Measurements from ENCODE around the gene SNX32. TPM values are rescaled to one million over a fixed set of nuclear protein-coding genes. Genes with fewer than 3 reads are reported as not detected.
"Not testable (repeated sequence)": the region's sequence is repeated elsewhere in the genome, so short reads cannot be mapped to it uniquely, and the experiment has no call there.

SNX32 gene
- total and polyA plus RNA-seq, 3 experiments from 2014 or later = 0.77 to 2.8 (median 2.0) TPM

- ChIA-PET CTCF (interaction anchor here (0.7 to 21.9 kb wide), 25 partner anchors 8 to 709 kb away, joined by 3 to 560 read pairs (median 5); partner anchors contain the start of genes AP5B1, C11orf68, CAPN1 and CFL1), POLR2A (interaction anchor here (0.8 to 6.0 kb wide), 19 partner anchors 9 to 377 kb away, joined by 3 to 140 read pairs (median 4); partner anchors contain the start of genes BANF1, C11orf68, CFL1 and CTSW)
- H3K4me3 Mint-ChIP-seq = peak overlapping the region; percentile 78 to 92 (median 89)
- Histone ChIP-seq H3K27me3 (ENCODE audit: insufficient read depth, low read length, poor library complexity, severe bottlenecking) (no peaks in the 10 kb centered on the region), H3K36me3 (ENCODE audit: insufficient read depth, low read length) (no peaks in the 10 kb centered on the region), H3K27ac (ENCODE audit: low read depth, low read length) (peak overlapping the region; percentile 87), H3K4me1 (ENCODE audit: insufficient read depth, low read length) (peaks cover 55% of the 10 kb centered on the region), H3K9me3 (ENCODE audit: low read length) (no peaks in the 10 kb centered on the region), H3K4me3 (ENCODE audit: low read length) (peak overlapping the region; percentile 74)
- DNase-seq = peak in 1 of 5 donors; percentile 15
- H3K27me3 Mint-ChIP-seq = no peaks in the 10 kb centered on the region
- H3K9me3 Mint-ChIP-seq = no peaks in the 10 kb centered on the region
- peaks cover 62 to 70% (median 67%) of the 10 kb centered on the region in 3 donors for H3K4me1 Mint-ChIP-seq
- H3K36me3 Mint-ChIP-seq = peaks cover 0 to 12% (median 0%) of the 10 kb centered on the region in 3 donors
- H3K27ac Mint-ChIP-seq = peak overlapping the region; percentile 85 to 99 (median 92)
Observed at GRCh38 chr11:65891219-65892136, 57.7 kb downstream of the SNX32 start.

GRCh38 chr11:65892137-65892540, 58.4 kb downstream of the SNX32 start:
- H3K36me3 ChIP-seq (ENCODE audit: insufficient read depth, low read length); H3K9me3 ChIP-seq (ENCODE audit: low read length); H3K36me3 Mint-ChIP-seq; H3K27me3 ChIP-seq (ENCODE audit: insufficient read depth, low read length, poor library complexity, severe bottlenecking); H3K27me3 Mint-ChIP-seq; H3K9me3 Mint-ChIP-seq: not testable (repeated sequence)
- Mint-ChIP-seq H3K27ac (peak overlapping the region; percentile 85 to 99 (median 92)), H3K4me3 (peak overlapping the region; percentile 78 to 92 (median 89)), H3K4me1 (peaks cover 57 to 63% (median 60%) of the 10 kb centered on the region in 3 donors)
- CTCF ChIA-PET = interaction anchor here (0.7 to 21.9 kb wide), 8 partner anchors 8 to 75 kb away, joined by 3 to 560 read pairs (median 18); partner anchors contain the start of genes C11orf68, CFL1, CTSW and EFEMP2
- Histone ChIP-seq H3K27ac (ENCODE audit: low read depth, low read length) (peak overlapping the region; percentile 87), H3K4me1 (ENCODE audit: insufficient read depth, low read length) (peaks cover 55% of the 10 kb centered on the region), H3K4me3 (ENCODE audit: low read length) (peak overlapping the region; percentile 74)
- DNase-seq = peak in 2 of 5 donors; percentile 18 to 44
- POLR2A ChIA-PET = interaction anchor here (2.9 to 6.0 kb wide), 3 partner anchors 9 to 33 kb away, joined by 11 to 140 read pairs (median 32); partner anchors contain the start of genes C11orf68, CFL1, FOSL1 and MUS81

GRCh38 chr11:65892661-65893317, 59.0 kb downstream of the SNX32 start:
- Histone ChIP-seq H3K4me1 (ENCODE audit: insufficient read depth, low read length) (peaks cover 50% of the 10 kb centered on the region), H3K36me3 (ENCODE audit: insufficient read depth, low read length) (no peaks in the 10 kb centered on the region), H3K4me3 (ENCODE audit: low read length) (peak overlapping the region; percentile 74), H3K27ac (ENCODE audit: low read depth, low read length) (peak overlapping the region; percentile 87), H3K9me3 (ENCODE audit: low read length) (no peaks in the 10 kb centered on the region), H3K27me3 (ENCODE audit: insufficient read depth, low read length, poor library complexity, severe bottlenecking) (no peaks in the 10 kb centered on the region)
- H3K4me1 Mint-ChIP-seq = peaks cover 54 to 58% (median 56%) of the 10 kb centered on the region in 3 donors
- ChIA-PET CTCF (interaction anchor here (0.7 to 21.9 kb wide), 7 partner anchors 7 to 76 kb away, joined by 3 to 560 read pairs (median 22); partner anchors contain the start of genes C11orf68, CFL1, CTSW and EFEMP2), POLR2A (interaction anchor here (3.0 to 6.0 kb wide), 2 partner anchors 25 to 34 kb away, joined by 11 to 140 read pairs; partner anchors contain the start of genes C11orf68, CFL1 and MUS81)
- H3K27ac Mint-ChIP-seq = peak overlapping the region; percentile 85 to 99 (median 93)
- peak overlapping the region; percentile 78 to 92 (median 89) for H3K4me3 Mint-ChIP-seq
- DNase-seq = no peak
- H3K9me3 Mint-ChIP-seq = no peaks in the 10 kb centered on the region
- H3K27me3 Mint-ChIP-seq = no peaks in the 10 kb centered on the region
- peaks cover 0 to 4% (median 0%) of the 10 kb centered on the region in 3 donors for H3K36me3 Mint-ChIP-seq

- no peaks in the 10 kb centered on the region for H3K9me3 Mint-ChIP-seq
- peaks cover 46 to 48% (median 46%) of the 10 kb centered on the region in 3 donors for H3K4me1 Mint-ChIP-seq
- peak in 2 of 5 donors; percentile 40 for DNase-seq
- ChIA-PET CTCF (interaction anchor here (3.8 to 21.9 kb wide), 2 partner anchors 9 to 25 kb away, joined by 22 to 560 read pairs; partner anchors contain the start of genes CFL1, CTSW, EFEMP2 and MUS81), POLR2A (interaction anchor here (0.5 to 3.0 kb wide), 2 partner anchors 24 to 51 kb away, joined by 4 to 11 read pairs; partner anchors contain the start of gene C11orf68)
- H3K36me3 ChIP-seq (ENCODE audit: insufficient read depth, low read length) = no peaks in the 10 kb centered on the region
- H3K27me3 Mint-ChIP-seq = no peaks in the 10 kb centered on the region
- H3K4me3 Mint-ChIP-seq = peak overlapping the region; percentile 78 to 92 (median 83)
- no peaks in the 10 kb centered on the region for H3K36me3 Mint-ChIP-seq
- H3K9me3 ChIP-seq (ENCODE audit: low read length) = no peaks in the 10 kb centered on the region
- H3K27ac Mint-ChIP-seq = peak overlapping the region; percentile 84 to 99 (median 92)
- peak overlapping the region; percentile 53 for H3K4me3 ChIP-seq (ENCODE audit: low read length)
- peaks cover 49% of the 10 kb centered on the region for H3K4me1 ChIP-seq (ENCODE audit: insufficient read depth, low read length)
- H3K27me3 ChIP-seq (ENCODE audit: insufficient read depth, low read length, poor library complexity, severe bottlenecking) = peaks cover 6% of the 10 kb centered on the region
- H3K27ac ChIP-seq (ENCODE audit: low read depth, low read length) = peak overlapping the region; percentile 35
Observed at GRCh38 chr11:65894034-65894591, 60.4 kb downstream of the SNX32 start.

- Mint-ChIP-seq H3K27ac (peak overlapping the region in 7 of 8 donors; percentile 28 to 91 (median 70)), H3K9me3 (no peaks in the 10 kb centered on the region), H3K4me3 (peak overlapping the region in 4 of 7 donors; percentile 29 to 72 (median 34)), H3K27me3 (no peaks in the 10 kb centered on the region), H3K4me1 (peaks cover 34 to 41% (median 34%) of the 10 kb centered on the region in 3 donors), H3K36me3 (no peaks in the 10 kb centered on the region)
- H3K27ac ChIP-seq (ENCODE audit: low read depth, low read length) = no peak overlapping the region
- no peak for DNase-seq
- ChIA-PET CTCF (interaction anchor here (3.8 to 21.9 kb wide), 2 partner anchors 11 to 27 kb away, joined by 22 to 560 read pairs; partner anchors contain the start of genes CFL1, CTSW, EFEMP2 and MUS81), POLR2A (interaction anchor here (0.5 to 0.8 kb wide), 2 partner anchors 23 to 1116 kb away, joined by 3 read pairs; partner anchors contain the start of gene C11orf68)
- no peaks in the 10 kb centered on the region for H3K36me3 ChIP-seq (ENCODE audit: insufficient read depth, low read length)
- no peak overlapping the region for H3K4me3 ChIP-seq (ENCODE audit: low read length)
- peaks cover 6% of the 10 kb centered on the region for H3K27me3 ChIP-seq (ENCODE audit: insufficient read depth, low read length, poor library complexity, severe bottlenecking)
- H3K9me3 ChIP-seq (ENCODE audit: low read length) = no peaks in the 10 kb centered on the region
- peaks cover 47% of the 10 kb centered on the region for H3K4me1 ChIP-seq (ENCODE audit: insufficient read depth, low read length)
Observed at GRCh38 chr11:65895482-65895981, 61.8 kb downstream of the SNX32 start.

GRCh38 chr11:65896034-65896999, 62.6 kb downstream of the SNX32 start:
- H3K9me3 Mint-ChIP-seq = no peaks in the 10 kb centered on the region
- DNase-seq = no peak
- Histone ChIP-seq H3K4me1 (ENCODE audit: insufficient read depth, low read length) (peaks cover 54% of the 10 kb centered on the region), H3K27ac (ENCODE audit: low read depth, low read length) (no peak overlapping the region), H3K27me3 (ENCODE audit: insufficient read depth, low read length, poor library complexity, severe bottlenecking) (peaks cover 6% of the 10 kb centered on the region), H3K4me3 (ENCODE audit: low read length) (no peak overlapping the region), H3K36me3 (ENCODE audit: insufficient read depth, low read length) (no peaks in the 10 kb centered on the region), H3K9me3 (ENCODE audit: low read length) (no peaks in the 10 kb centered on the region)
- H3K4me1 Mint-ChIP-seq = peaks cover 36 to 44% (median 39%) of the 10 kb centered on the region in 3 donors
- no peaks in the 10 kb centered on the region for H3K36me3 Mint-ChIP-seq
- POLR2A ChIA-PET = interaction anchor here (0.8 kb wide), 1 partner anchor 22 kb away, joined by 3 read pairs; the partner anchor contains the start of gene C11orf68
- peak overlapping the region in 3 of 7 donors; percentile 2 to 51 (median 27) for H3K4me3 Mint-ChIP-seq
- CTCF ChIA-PET = interaction anchor here (2.7 to 21.9 kb wide), 4 partner anchors 7 to 28 kb away, joined by 13 to 560 read pairs (median 50); partner anchors contain the start of genes CCDC85B, CFL1, CTSW and EFEMP2
- no peaks in the 10 kb centered on the region for H3K27me3 Mint-ChIP-seq
- peak overlapping the region in 7 of 8 donors; percentile 26 to 92 (median 63) for H3K27ac Mint-ChIP-seq

All from CD8-positive, alpha-beta memory T cell (primary cell).